ENCODE data around the gene AQP5.

Gene AQP5

DNA sequence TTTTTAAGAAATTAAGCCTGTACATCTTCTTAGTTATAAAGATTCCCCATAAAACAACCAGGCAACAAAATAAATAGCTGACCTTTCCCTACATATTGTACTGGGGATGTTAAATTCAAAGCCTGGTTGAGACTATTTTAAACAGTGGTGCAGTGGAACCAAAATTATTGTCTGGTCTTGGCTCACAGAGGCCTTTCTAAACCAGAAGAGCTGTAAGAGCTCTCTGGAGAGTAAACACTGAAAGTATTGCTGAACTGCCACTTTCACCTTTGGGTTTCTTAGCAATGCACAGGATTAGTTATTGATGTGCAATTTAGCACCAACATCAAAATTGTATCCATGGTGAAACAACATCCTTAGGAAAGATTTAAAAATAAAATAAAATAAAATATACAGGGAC lies 43.0 kb downstream of the AQP5 start:
- FAIRE-seq = no peak

GRCh38 chr12:50005175-50005574 lies 43.5 kb downstream of the AQP5 start:
- TF ChIP-seq, protein P1, sequence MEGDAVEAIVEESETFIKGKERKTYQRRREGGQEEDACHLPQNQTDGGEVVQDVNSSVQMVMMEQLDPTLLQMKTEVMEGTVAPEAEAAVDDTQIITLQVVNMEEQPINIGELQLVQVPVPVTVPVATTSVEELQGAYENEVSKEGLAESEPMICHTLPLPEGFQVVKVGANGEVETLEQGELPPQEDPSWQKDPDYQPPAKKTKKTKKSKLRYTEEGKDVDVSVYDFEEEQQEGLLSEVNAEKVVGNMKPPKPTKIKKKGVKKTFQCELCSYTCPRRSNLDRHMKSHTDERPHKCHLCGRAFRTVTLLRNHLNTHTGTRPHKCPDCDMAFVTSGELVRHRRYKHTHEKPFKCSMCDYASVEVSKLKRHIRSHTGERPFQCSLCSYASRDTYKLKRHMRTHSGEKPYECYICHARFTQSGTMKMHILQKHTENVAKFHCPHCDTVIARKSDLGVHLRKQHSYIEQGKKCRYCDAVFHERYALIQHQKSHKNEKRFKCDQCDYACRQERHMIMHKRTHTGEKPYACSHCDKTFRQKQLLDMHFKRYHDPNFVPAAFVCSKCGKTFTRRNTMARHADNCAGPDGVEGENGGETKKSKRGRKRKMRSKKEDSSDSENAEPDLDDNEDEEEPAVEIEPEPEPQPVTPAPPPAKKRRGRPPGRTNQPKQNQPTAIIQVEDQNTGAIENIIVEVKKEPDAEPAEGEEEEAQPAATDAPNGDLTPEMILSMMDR (IDR thresholded peaks at IDR 0.05; ENCODE audit: insufficient read depth, missing control alignments) = no peak
- no peak for DNase-seq (ENCODE audit: insufficient read length, low spot score)
- no peak for FAIRE-seq

More for the DNA sequence above, 43.0 kb downstream of the AQP5 start:
- DNase-seq (ENCODE audit: insufficient read length, low spot score) = no peak
- TF ChIP-seq, protein P1 (IDR thresholded peaks at IDR 0.05; ENCODE audit: insufficient read depth, missing control alignments) = no peak

GRCh38 chr12:50006280-50006679 lies 44.6 kb downstream of the AQP5 start:
- FAIRE-seq (no peak), DNase-seq (ENCODE audit: insufficient read length, low spot score) (no peak)
- TF ChIP-seq, protein P1 (IDR thresholded peaks at IDR 0.05; ENCODE audit: insufficient read depth, missing control alignments) = no peak

- FAIRE-seq = peak; percentile 29
- no peak for DNase-seq (ENCODE audit: insufficient read length, low spot score)
- TF ChIP-seq, protein P1 (IDR thresholded peaks at IDR 0.05; ENCODE audit: insufficient read depth, missing control alignments) = no peak
These were observed 45.2 kb downstream of the AQP5 start for GRCh38 chr12:50006754-50007442.

- TF ChIP-seq, protein P1 (IDR thresholded peaks at IDR 0.05; ENCODE audit: insufficient read depth, missing control alignments) = no peak
- FAIRE-seq (no peak), DNase-seq (ENCODE audit: insufficient read length, low spot score) (no peak)
These were observed 51.9 kb downstream of the AQP5 start for GRCh38 chr12:50013361-50014147.

DNA sequence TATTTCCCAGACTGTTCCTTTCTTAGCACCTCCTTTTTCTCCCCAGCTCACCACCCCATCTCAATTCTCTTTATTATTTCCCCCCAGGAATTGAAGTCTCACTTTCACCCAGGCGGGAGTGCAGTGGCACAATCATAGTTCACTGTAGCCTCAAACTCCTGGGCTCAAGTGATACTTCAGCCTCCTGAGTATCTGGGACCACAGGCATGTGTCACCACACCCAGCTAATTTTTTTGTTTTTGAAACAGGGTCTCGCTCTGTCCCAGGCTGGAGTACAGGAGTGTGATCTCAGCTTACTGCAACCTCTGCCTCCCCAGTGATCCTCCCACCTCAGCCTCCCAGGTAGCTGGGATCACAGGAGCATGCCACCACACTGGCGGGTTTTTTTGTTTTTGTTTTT lies 52.7 kb downstream of the AQP5 start:
- DNase-seq (ENCODE audit: insufficient read length, low spot score) (no peak), FAIRE-seq (no peak)
- TF ChIP-seq, protein P1 (IDR thresholded peaks at IDR 0.05; ENCODE audit: insufficient read depth, missing control alignments) = no peak
